GM21526 (cell line): ENCODE data around the gene FGL2.
"Not testable (repeated sequence)": the region's sequence is repeated elsewhere in the genome, so short reads cannot be mapped to it uniquely, and the experiment has no call there.

Experiments
- ATAC-seq: cut with Tn5 transposase; IDR thresholded peaks from one replicate; pipeline ENCODE4 v1.9.1; 2021; ENCODE audit warnings: moderate library complexity; ENCODE audit not compliant: unreplicated experiment, low FRiP score

FGL2 gene

DNA sequence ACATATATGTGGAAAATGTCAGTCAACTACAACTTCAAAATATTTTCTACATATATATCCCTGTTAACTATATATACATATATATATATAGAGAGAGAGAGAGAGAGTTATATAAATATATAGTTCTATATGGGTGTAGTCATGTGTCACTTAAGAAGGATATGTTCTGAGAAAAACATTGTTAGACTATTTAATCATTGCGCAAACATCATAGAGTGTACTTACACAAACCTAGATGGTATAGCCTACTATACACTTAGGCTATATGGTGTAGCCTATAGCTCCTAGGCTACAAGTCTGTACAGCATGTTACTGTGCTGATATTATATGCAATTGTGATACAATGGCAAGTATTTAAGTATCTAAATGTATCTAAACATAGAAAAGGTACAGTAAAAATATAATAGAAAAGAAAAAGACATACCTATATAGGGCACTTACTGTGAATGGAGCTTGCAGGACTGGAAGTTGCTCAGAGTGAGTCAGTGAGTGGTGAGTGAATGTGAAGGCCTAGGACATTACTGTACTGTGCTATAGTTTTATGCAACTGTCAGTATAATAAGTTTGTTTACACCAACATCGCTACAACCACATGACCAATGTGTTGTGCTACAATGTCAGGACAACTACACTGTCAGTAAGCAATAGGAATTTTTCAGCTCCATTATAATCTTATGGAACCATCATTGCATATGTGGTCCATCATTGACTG is 18.0 kb upstream of the FGL2 start:
- no peak for ATAC-seq

GRCh38 chr7:77216181-77216845 is 16.7 kb upstream of the FGL2 start:
- ATAC-seq, result no peak

GRCh38 chr7:77209479-77210139 is 10.0 kb upstream of the FGL2 start:
- ATAC-seq, result no peak

DNA sequence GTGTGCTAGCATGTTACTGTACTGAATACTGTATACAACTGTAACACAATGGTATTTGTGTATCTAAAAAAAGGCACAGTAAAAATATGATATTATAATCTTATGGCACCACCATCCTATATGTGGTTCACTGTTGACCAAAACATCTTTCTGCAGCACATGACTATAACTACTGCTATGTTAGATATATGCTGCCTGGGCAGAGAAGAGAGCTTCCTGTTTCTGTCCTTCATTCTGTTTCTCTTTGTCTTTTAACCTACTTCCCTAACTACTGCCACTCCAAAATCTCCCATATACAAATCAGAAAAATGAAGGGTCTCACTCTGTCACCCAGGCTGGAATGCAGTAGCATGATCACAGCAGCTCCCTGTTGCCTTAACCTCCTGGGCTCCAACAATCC is 8.8 kb upstream of the FGL2 start:
- no peak for ATAC-seq

DNA sequence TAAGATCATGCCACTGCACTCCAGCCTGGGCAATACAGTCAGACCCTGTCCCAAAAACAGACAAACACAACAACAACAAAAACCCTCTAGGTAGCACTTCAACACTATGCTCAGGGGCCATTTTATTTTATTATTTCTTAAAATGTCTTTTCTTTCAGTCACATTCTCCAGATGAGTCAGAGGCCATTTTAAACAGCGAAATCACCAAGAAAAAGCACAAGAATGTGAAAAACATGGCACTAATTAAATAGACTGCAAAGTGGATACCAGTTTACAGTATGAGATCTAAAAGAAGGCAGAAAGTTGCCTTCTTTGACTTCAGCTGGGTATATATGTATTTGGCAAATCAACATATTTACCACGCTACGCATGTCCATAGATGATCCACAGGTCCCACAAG is 6.1 kb upstream of the FGL2 start:
- no peak for ATAC-seq

- peak; percentile 87 for ATAC-seq
Measured at GRCh38 chr7:77202481-77202976, 2.9 kb upstream of the FGL2 start.

DNA sequence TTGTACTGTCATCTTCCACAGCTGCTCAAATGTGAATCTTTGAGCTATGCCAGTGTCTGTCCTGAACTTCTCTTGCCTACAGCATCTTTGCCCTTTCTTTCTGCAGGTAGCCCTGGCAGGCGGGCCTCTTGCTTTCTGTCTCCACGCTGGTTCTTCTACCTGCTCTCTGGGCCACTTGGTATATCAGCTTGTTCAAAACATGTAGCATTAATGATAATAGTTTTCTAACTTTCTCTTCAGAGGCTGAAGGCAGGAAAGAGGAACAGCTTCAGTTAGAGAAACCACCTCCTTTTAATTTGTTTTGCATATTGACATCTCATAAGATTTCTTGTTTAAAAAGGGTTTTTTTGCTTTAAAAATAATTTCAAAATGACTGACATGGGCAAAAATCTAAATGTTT is 923 bp upstream of the FGL2 start:
- ATAC-seq, result no peak

DNA sequence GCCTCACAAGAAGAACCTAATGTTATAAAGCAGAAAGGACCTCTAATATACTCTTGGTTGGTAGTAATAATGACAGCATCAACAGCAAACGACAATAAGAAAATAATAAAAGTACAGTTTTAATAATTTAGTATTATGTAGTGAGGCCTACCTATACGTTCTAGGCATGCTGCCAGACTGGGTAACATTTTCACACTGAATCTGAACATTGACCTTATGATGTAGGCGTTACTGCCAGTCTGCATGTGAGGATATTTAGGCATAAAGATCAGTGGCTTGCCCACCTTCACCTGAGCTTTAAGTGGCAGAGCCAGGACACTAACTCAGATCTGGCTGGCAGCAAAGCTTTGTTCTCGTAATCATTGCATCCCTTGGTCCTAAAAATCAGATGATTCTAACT is 2.5 kb downstream of the FGL2 start:
- no peak for ATAC-seq

- no peak for ATAC-seq
Measured at GRCh38 chr7:77188731-77189437, 10.7 kb downstream of the FGL2 start.

GRCh38 chr7:77185866-77186265 is 13.8 kb downstream of the FGL2 start:
- ATAC-seq, result no peak

DNA sequence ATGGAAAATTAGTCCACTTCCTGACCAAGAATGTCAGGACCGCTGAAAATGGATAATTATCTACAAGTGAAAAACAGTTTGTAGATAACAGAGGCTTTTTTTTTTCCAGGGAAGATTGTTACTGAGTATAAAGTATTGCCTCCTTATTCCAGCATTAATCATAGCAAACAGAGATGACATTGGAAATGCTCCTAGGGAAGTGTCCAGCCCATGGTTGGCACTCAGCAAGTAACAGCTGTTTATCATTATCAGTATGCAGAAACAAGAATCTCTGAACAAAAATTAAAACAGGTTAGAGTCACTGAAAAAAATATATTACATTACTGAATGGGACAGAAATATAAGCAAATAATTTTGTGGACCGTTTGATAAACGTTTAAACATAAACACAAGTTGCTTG is 14.6 kb downstream of the FGL2 start:
- no peak for ATAC-seq

DNA sequence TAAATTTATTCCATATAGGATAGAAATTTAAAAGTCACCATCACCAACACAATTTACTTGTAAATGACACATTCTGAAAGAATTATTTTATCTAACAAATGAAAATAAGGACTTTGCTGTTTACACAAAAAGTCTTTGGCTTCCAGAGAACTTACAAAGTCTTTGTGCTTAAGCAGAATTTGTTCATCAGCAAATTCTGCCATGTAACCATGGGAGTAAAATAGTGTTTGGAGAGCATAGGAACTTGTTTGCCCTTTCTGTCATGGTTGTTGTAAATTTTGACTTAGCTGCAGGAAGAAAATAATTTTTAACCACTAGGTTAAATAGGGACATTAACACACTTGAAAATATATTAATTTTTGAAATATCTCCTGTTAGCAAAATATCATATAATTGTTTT is 15.2 kb downstream of the FGL2 start:
- no peak for ATAC-seq

GRCh38 chr7:77182261-77182660 is 17.4 kb downstream of the FGL2 start:
- no peak for ATAC-seq

DNA sequence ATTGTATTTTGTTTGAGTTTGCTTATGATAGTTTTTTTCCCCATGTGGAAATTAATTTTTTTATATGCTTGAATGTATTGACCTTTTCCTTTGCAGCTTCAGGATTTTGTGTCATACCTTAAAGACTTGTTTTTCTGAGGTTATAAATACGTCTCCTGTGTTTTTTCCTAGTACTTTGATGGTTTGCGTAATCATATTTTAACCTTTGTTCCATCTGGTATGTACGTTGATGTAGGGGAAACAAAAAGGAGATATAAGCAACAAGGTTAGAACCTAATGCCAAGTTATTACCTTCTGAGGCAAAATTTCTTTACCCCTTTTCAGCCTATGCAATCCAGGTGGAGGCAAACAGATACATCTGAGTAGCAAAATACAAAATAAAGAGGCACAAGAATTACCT is 17.9 kb downstream of the FGL2 start:
- no peak for ATAC-seq

DNA sequence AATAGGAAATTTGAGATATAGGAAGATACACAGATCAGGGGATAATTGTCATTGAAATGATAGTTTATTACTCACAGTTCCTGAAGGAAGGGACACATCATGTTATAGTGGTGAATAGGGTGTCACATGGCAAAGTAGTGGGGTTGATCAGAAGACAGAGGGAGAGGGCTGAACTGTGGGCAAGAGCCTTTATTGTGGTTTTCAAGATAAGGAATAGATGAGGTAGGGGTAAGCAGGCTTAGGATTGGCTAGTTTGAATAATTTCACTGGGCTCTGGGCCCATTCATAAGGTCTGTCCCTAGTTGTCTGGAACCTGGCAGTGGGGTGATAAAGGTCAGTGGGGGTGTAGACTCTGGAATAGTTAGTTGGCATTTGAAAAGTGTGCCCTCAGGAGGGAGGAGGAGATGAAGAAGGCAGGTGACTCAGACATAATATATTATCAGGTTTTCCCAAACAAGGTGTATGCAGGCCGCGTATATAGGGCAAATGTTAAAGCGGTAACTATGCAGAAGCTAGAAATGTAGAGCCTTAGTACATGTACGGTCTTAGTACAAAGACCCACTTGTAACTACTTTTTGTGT is 18.5 kb downstream of the FGL2 start:
- no peak for ATAC-seq

GRCh38 chr7:77178024-77178423 is 21.6 kb downstream of the FGL2 start:
- ATAC-seq, result not testable (repeated sequence)

- not testable (repeated sequence) for ATAC-seq
Measured at GRCh38 chr7:77177321-77177904, 22.2 kb downstream of the FGL2 start.

- ATAC-seq, result not testable (repeated sequence)
Measured at GRCh38 chr7:77175274-77175800, 24.3 kb downstream of the FGL2 start.

DNA sequence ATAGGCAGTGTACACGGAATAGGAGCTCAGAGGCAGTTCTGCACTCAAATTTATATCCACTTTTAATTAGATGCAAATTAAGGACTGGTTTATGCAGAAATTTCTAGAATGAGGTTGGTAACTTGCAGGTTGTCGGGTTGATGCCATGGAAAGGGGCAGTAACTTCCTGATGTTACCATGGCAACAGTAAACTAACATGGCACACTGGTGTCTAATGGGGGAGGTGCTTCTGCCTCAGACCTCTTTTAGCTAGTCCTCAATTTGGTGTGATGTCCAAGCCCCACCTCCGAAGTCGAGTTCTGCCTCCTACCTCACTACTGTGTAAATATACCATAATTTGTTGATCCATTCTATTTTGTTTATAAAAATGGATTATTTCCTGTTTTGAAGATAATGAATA is 25.2 kb downstream of the FGL2 start:
- ATAC-seq, result not testable (repeated sequence)
